ENCODE measurements around the gene PLCXD3.

Gene PLCXD3

GRCh38 chr5:41452506-41452905 is 57.9 kb downstream of the PLCXD3 start:
- no peak for DNase-seq
- Histone ChIP-seq H3K27me3 (no peaks in the 10 kb centered on the region), H3K9me3 (no peaks in the 10 kb centered on the region), H3K4me3 (ENCODE audit: low read depth, low read length) (no peak overlapping the region), H3K4me1 (no peaks in the 10 kb centered on the region; the same call in 1 of the 2 replicates), H3K36me3 (no peaks in the 10 kb centered on the region)
- TF ChIP-seq CTCF (IDR thresholded peaks at IDR 0.05; ENCODE audit: low read depth, low read length) = no peak

- TF ChIP-seq CTCF (IDR thresholded peaks at IDR 0.05; ENCODE audit: low read depth, low read length) = no peak
- Histone ChIP-seq H3K4me1 (peaks cover 6% of the 10 kb centered on the region; the same call in 1 of the 2 replicates), H3K9me3 (no peaks in the 10 kb centered on the region), H3K4me3 (ENCODE audit: low read depth, low read length) (no peak overlapping the region), H3K27me3 (no peaks in the 10 kb centered on the region), H3K36me3 (no peaks in the 10 kb centered on the region)
- DNase-seq = peak; percentile 13
Observed at GRCh38 chr5:41447650-41448510, 62.5 kb downstream of the PLCXD3 start.

GRCh38 chr5:41445937-41446563 is 64.4 kb downstream of the PLCXD3 start:
- H3K4me1 ChIP-seq = peaks cover 6% of the 10 kb centered on the region; the same call in 1 of the 2 replicates

GRCh38 chr5:41435276-41435675 is 75.1 kb downstream of the PLCXD3 start:
- Histone ChIP-seq H3K27me3 (no peaks in the 10 kb centered on the region), H3K4me3 (ENCODE audit: low read depth, low read length) (no peak overlapping the region), H3K9me3 (no peaks in the 10 kb centered on the region), H3K36me3 (no peaks in the 10 kb centered on the region), H3K4me1 (no peaks in the 10 kb centered on the region)
- no peak for TF ChIP-seq CTCF (IDR thresholded peaks at IDR 0.05; ENCODE audit: low read depth, low read length)
- DNase-seq = no peak

More at GRCh38 chr5:41445937-41446563, 64.4 kb downstream of the PLCXD3 start:
- peak; percentile 23 for DNase-seq
- TF ChIP-seq CTCF (IDR thresholded peaks at IDR 0.05; ENCODE audit: low read depth, low read length) = no peak
- Histone ChIP-seq H3K36me3 (no peaks in the 10 kb centered on the region), H3K27me3 (no peaks in the 10 kb centered on the region), H3K9me3 (no peaks in the 10 kb centered on the region), H3K4me3 (ENCODE audit: low read depth, low read length) (no peak overlapping the region)

GRCh38 chr5:41433552-41434181 is 76.7 kb downstream of the PLCXD3 start:
- Histone ChIP-seq H3K4me1 (no peaks in the 10 kb centered on the region), H3K36me3 (no peaks in the 10 kb centered on the region), H3K9me3 (no peaks in the 10 kb centered on the region), H3K4me3 (ENCODE audit: low read depth, low read length) (no peak overlapping the region), H3K27me3 (no peaks in the 10 kb centered on the region)
- TF ChIP-seq CTCF (IDR thresholded peaks at IDR 0.05; ENCODE audit: low read depth, low read length) = peak; percentile 76
- DNase-seq = peak; percentile 25
